OCI-LY7 (cell line): ENCODE results near the gene NPAT.

Experiments used
- EZH2phosphoT487 ChIP-seq: fragments of 200-600 bp; sonication (generic); IDR thresholded peaks from 2 replicates; pipeline ENCODE4 v1.6.1; 2018; ENCODE audit warnings: low read depth, borderline replicate concordance, mild to moderate bottlenecking, mixed run types, antibody characterized with exemption, low read length, moderate library complexity, mixed read lengths
- TF ChIP-seq, protein P1 (sequence below): fragments of 200-600 bp; sonication (generic); conservative IDR thresholded peaks from 2 replicates; pipeline ENCODE4 v1.5.1; 2014; ENCODE audit warnings: mild to moderate bottlenecking, antibody characterized with exemption, low read length, moderate library complexity, mixed read lengths

DNA sequence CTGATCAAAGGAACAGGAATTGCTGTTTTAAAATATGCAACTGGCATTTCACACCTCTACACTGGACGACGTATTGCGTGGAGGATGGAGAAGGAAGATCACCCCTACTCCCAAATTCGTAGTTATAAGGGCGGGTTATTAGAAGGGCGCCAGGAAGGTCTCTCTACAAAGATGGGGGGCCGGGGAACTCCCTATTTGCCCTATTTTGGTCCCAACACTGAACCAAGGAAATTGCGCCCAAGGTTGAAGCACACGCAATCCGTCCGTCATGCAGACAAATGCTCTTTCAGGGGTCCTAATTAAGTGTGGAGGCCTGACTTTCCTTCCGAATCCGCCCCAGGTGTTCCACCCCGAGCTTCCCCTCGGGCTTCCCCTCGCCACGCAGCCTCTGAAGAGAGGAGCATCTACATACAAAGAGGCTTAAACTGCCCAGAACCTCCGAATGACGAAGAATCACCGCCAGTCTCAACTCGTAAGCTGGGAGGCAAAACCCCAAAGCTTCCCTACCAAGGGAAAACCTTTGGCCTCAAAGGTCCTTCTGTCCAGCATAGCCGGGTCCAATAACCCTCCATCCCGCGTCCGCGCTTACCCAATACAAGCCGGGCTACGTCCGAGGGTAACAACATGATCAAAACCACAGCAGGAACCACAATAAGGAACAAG is 396 bp downstream of the NPAT start:
- TF ChIP-seq, protein P1, sequence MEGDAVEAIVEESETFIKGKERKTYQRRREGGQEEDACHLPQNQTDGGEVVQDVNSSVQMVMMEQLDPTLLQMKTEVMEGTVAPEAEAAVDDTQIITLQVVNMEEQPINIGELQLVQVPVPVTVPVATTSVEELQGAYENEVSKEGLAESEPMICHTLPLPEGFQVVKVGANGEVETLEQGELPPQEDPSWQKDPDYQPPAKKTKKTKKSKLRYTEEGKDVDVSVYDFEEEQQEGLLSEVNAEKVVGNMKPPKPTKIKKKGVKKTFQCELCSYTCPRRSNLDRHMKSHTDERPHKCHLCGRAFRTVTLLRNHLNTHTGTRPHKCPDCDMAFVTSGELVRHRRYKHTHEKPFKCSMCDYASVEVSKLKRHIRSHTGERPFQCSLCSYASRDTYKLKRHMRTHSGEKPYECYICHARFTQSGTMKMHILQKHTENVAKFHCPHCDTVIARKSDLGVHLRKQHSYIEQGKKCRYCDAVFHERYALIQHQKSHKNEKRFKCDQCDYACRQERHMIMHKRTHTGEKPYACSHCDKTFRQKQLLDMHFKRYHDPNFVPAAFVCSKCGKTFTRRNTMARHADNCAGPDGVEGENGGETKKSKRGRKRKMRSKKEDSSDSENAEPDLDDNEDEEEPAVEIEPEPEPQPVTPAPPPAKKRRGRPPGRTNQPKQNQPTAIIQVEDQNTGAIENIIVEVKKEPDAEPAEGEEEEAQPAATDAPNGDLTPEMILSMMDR = no peak
- no peak for TF ChIP-seq EZH2phosphoT487
